Upper lobe of left lung (tissue), 4 donors: Measurements from ENCODE around the gene EREG.

Experiments
- EP300 ChIP-seq, 4 donors: sonication (generic); formaldehyde crosslinking; IDR thresholded peaks; one replicate each; pipeline ENCODE4 v1.5.1; 2017; ENCODE audit warnings: antibody characterized with exemption in 4 of 4, control low read depth in 2 of 4
- POLR2A ChIP-seq, 4 donors: fragments of 450-650 bp; IDR thresholded peaks; one replicate each; pipeline ENCODE4 v1.5.1; 2016 to 2017; ENCODE audit warnings: antibody characterized with exemption in 4 of 4, mild to moderate bottlenecking in 2 of 4
- TF ChIP-seq, protein P1 (sequence below), 6 experiments: fragments of 450-650 bp in 4 of 6; fragments of 200-600 bp in 2 of 6; sonication (generic) in 2 of 6; IDR thresholded peaks; one replicate each; pipeline ENCODE4 v1.5.1; 2016 to 2019; ENCODE audit warnings: antibody characterized with exemption in 6 of 6

DNA sequence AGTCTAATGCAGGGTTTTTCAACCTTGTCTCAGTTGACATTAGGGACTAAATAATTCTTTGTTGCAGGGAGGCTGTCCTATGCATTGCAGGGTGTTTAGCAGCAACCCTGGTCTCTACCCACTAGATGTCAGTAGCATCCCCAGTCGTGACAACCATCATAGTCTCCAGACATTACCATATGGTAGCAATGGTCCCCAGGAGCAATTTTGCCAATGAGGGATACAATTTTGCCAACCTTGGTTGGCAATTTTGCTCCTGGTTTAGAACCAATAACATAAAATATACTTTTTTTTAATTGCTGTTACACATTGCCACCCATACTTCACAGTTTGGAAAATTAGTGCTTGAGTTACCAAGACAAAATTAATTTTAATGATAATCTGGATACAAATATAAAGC is 6.0 kb downstream of the EREG start:
- TF ChIP-seq, protein P1, sequence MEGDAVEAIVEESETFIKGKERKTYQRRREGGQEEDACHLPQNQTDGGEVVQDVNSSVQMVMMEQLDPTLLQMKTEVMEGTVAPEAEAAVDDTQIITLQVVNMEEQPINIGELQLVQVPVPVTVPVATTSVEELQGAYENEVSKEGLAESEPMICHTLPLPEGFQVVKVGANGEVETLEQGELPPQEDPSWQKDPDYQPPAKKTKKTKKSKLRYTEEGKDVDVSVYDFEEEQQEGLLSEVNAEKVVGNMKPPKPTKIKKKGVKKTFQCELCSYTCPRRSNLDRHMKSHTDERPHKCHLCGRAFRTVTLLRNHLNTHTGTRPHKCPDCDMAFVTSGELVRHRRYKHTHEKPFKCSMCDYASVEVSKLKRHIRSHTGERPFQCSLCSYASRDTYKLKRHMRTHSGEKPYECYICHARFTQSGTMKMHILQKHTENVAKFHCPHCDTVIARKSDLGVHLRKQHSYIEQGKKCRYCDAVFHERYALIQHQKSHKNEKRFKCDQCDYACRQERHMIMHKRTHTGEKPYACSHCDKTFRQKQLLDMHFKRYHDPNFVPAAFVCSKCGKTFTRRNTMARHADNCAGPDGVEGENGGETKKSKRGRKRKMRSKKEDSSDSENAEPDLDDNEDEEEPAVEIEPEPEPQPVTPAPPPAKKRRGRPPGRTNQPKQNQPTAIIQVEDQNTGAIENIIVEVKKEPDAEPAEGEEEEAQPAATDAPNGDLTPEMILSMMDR (IDR thresholded peaks at IDR 0.05), result peak in 5 of 6 experiments; percentile 34 to 57 (median 48)
- no peak for TF ChIP-seq POLR2A (IDR thresholded peaks at IDR 0.05)
- no peak for TF ChIP-seq EP300 (IDR thresholded peaks at IDR 0.05)
